Endothelial cell of umbilical vein (primary cell): ENCODE results near the gene EHD2. TPM values are rescaled to one million over a fixed set of nuclear protein-coding genes. Genes with fewer than 3 reads are reported as not detected.

ENCODE experiments used
- BruUV-seq: library from RNA; stranded (reverse); fragments of 400-500 nt; replicated peaks from 2 replicates; lab custom pipeline; 2021; lab: Mats Ljungman, UMichigan
- CTCF ChIA-PET: fragments of 300-600, 350-600 bp; sonication (Branson Sonifier 250); formaldehyde crosslinking; loops from one replicate; lab custom pipeline; 2021; ENCODE audit warnings: antibody characterized with exemption, inconsistent platforms; lab: Charles Lee
- POLR2A ChIA-PET: fragments of 300-600, 350-600 bp; sonication (Branson Sonifier 250); formaldehyde crosslinking; loops from one replicate; lab custom pipeline; 2021; ENCODE audit warnings: antibody characterized with exemption, inconsistent platforms; lab: Charles Lee
- DNase-seq: peaks from one replicate; pipeline ENCODE4 v3.0.0-alpha.2; 2011; ENCODE audit warnings: low read depth, low spot score
- FAIRE-seq: peaks from 2 replicates; lab custom pipeline; 2011; peaks lifted over from hg19 to GRCh38; lab: Jason Lieb, UNC
- H2AFZ ChIP-seq: 2 replicates; pipeline ENCODE4 v1.6.0; 2012; ENCODE audit warnings: low read depth, low read length, control low read depth, inconsistent platforms
- H3K27ac ChIP-seq: 2 replicates; pipeline ENCODE4 v1.5.1; 2011; ENCODE audit warnings: low read depth, mild to moderate bottlenecking, control low read depth, low read length, moderate library complexity; ENCODE audit not compliant: insufficient read depth
- H3K27me3 ChIP-seq, 2 experiments: 2 replicates each; pipeline versions ENCODE4 v1.6.0 to v1.6.1; 2011; ENCODE audit warnings: low read length in 2 of 2, mixed read lengths in 1 of 2; ENCODE audit not compliant: control insufficient read depth in 2 of 2, insufficient read depth in 2 of 2
- H3K36me3 ChIP-seq, 2 experiments: 2 replicates in 1 of 2; 3 replicates in 1 of 2; pipeline ENCODE4 v1.5.1; 2011; ENCODE audit warnings: low read length in 2 of 2, mild to moderate bottlenecking in 1 of 2, moderate library complexity in 1 of 2; ENCODE audit not compliant: control insufficient read depth in 2 of 2, insufficient read depth in 2 of 2; ENCODE audit errors: extremely low read depth in 1 of 2
- H3K4me1 ChIP-seq: 3 replicates; pipeline ENCODE4 v1.5.1; 2011; ENCODE audit warnings: mild to moderate bottlenecking, low read length; ENCODE audit not compliant: control insufficient read depth, insufficient read depth; ENCODE audit errors: extremely low read depth
- H3K4me2 ChIP-seq: 2 replicates; pipeline ENCODE4 v1.6.1; 2011; ENCODE audit warnings: low read length, control low read depth, mixed read lengths; ENCODE audit not compliant: insufficient read depth
- H3K4me3 ChIP-seq, 3 experiments: fragments of 200-600 bp in 1 of 3; sonication (generic), shearing (Covaris generic) in 1 of 3; replicated peaks in 1 of 3; 2 replicates each; pipeline ENCODE4 v1.5.1; 2011 to 2016; ENCODE audit warnings: control low read depth in 3 of 3, low read length in 3 of 3, mild to moderate bottlenecking in 2 of 3, inconsistent platforms in 1 of 3, low read depth in 1 of 3, moderate library complexity in 1 of 3; ENCODE audit not compliant: insufficient read depth in 1 of 3
- H3K79me2 ChIP-seq: 2 replicates; pipeline ENCODE4 v1.6.0; 2012; ENCODE audit warnings: low read length, inconsistent platforms; ENCODE audit not compliant: control insufficient read depth, insufficient read depth
- H3K9ac ChIP-seq: replicated peaks from 2 replicates; pipeline ENCODE3; 2011; ENCODE audit warnings: low read length, control low read depth; ENCODE audit not compliant: insufficient read depth; ENCODE audit errors: extremely low read depth
- H3K9me1 ChIP-seq: replicated peaks from 3 replicates; pipeline ENCODE4 v1.6.0; 2011; ENCODE audit warnings: mild to moderate bottlenecking, low read length; ENCODE audit not compliant: control insufficient read depth, insufficient read depth; ENCODE audit errors: extremely low read depth
- H3K9me3 ChIP-seq: replicated peaks from 2 replicates; pipeline ENCODE4 v1.5.1; 2012; ENCODE audit warnings: low read length, inconsistent platforms; ENCODE audit not compliant: control insufficient read depth, insufficient read depth
- H4K20me1 ChIP-seq: replicated peaks from 2 replicates; pipeline ENCODE3; 2011; ENCODE audit warnings: mild to moderate bottlenecking, low read length; ENCODE audit not compliant: control insufficient read depth, insufficient read depth; ENCODE audit errors: extremely low read depth
- CTCF ChIP-seq, 2 donors: IDR thresholded peaks; 1 replicate in 1 of 2; 2 replicates in 1 of 2; pipeline ENCODE4 v1.5.1; 2011; ENCODE audit warnings: low read length in 2 of 2, mild to moderate bottlenecking in 2 of 2, moderate library complexity in 2 of 2, control low read depth in 1 of 2, inconsistent platforms in 1 of 2, low read depth in 1 of 2; ENCODE audit not compliant: insufficient read depth in 1 of 2; ENCODE audit errors: extremely low read depth in 1 of 2
- EZH2 ChIP-seq: IDR thresholded peaks from 2 replicates; pipeline ENCODE4 v1.6.1; 2012; ENCODE audit warnings: borderline replicate concordance, low read depth, mild to moderate bottlenecking, moderate library complexity, low read length, inconsistent platforms; ENCODE audit not compliant: severe bottlenecking
- FOS ChIP-seq: IDR thresholded peaks from 2 replicates; pipeline ENCODE4 v1.6.1; 2011; ENCODE audit warnings: mild to moderate bottlenecking, low read length, moderate library complexity, borderline replicate concordance; ENCODE audit not compliant: insufficient read depth
- GATA2 ChIP-seq: IDR thresholded peaks from 2 replicates; pipeline ENCODE4 v1.7.0; 2011; ENCODE audit warnings: low read depth, mild to moderate bottlenecking, moderate library complexity, mixed read lengths, low read length; ENCODE audit not compliant: insufficient read length, insufficient read depth
- JUN ChIP-seq: IDR thresholded peaks from 2 replicates; pipeline ENCODE4 v1.6.1; 2011; ENCODE audit warnings: borderline replicate concordance, low read depth; ENCODE audit not compliant: insufficient read length, insufficient read depth
- MAX ChIP-seq: IDR thresholded peaks from 2 replicates; pipeline ENCODE4 v1.6.1; 2011; ENCODE audit not compliant: insufficient read depth, insufficient read length
- MYC ChIP-seq: IDR thresholded peaks from one replicate; pipeline ENCODE4 v1.6.1; 2011; ENCODE audit warnings: mild to moderate bottlenecking, low read depth, low read length
- POLR2A ChIP-seq: IDR thresholded peaks from 2 replicates; pipeline ENCODE4 v1.6.1; 2012; ENCODE audit warnings: low read depth, mild to moderate bottlenecking, control low read depth, low read length
- POLR2AphosphoS5 ChIP-seq: IDR thresholded peaks from 2 replicates; pipeline ENCODE4 v1.6.1; 2012; ENCODE audit warnings: low read depth, mild to moderate bottlenecking, control low read depth, low read length, moderate library complexity; ENCODE audit not compliant: insufficient read depth
- dilution Hi-C: fragments of 300-500 bp; cut with MboI; formaldehyde crosslinking; loops from one replicate; pipeline ENCODE4 v1.15.0; 2019; ENCODE audit warnings: low sequenced_read_pairs; ENCODE audit not compliant: extremely low pct_ligation_motif_present
- intact Hi-C: fragments of 100-400 bp; cut with micrococcal nuclease; formaldehyde crosslinking; loops from one replicate; pipeline ENCODE4 v1.10.0; 2022
- polyA plus RNA-seq, 4 experiments: library from polyadenylated mRNA; depleted of rRNA in 3 of 4; stranded (reverse) in 3 of 4; unstranded in 1 of 4; fragments of >200 nt; gene quantifications; 2 replicates each; pipeline versions ENCODE4 v1.2.1 to v1.2.3, GENCODE V29; 2011 to 2012; ENCODE audit warnings: missing spikeins in 1 of 4
- total RNA-seq: library from RNA; stranded (reverse); gene quantifications from 2 replicates; pipeline ENCODE4 v1.2.3, GENCODE V29; 2021

The EHD2 gene
- total and polyA plus RNA-seq, 2 donors (not counting 3 experiments of a cell fraction or from before 2014, with no cell fraction given), result 110 to 220 TPM

GRCh38 chr19:47687906-47688305 is 25.3 kb upstream of the EHD2 start:
- Histone ChIP-seq H3K4me2 (no peak overlapping the region), H3K79me2 (no peaks in the 10 kb centered on the region), H3K4me1 (peaks cover 3% of the 10 kb centered on the region), H3K9ac (no peak overlapping the region), H3K27ac (no peak overlapping the region), H2AFZ (no peak overlapping the region), H3K9me3 (no peaks in the 10 kb centered on the region), H3K4me3 (no peak overlapping the region), H3K27me3 (no peaks in the 10 kb centered on the region), H3K9me1 (no peaks in the 10 kb centered on the region), H4K20me1 (no peaks in the 10 kb centered on the region), H3K36me3 (peaks cover 2 to 10% of the 10 kb centered on the region in 2 experiments)
- CTCF ChIA-PET, result interaction anchor here (1.7 to 2.1 kb wide), 3 partner anchors 19 to 251 kb away, joined by 6 to 9 read pairs (median 8); no protein-coding TSS in a partner anchor
- TF ChIP-seq MAX (no peak), FOS (no peak), GATA2 (no peak), POLR2AphosphoS5 (no peak), CTCF (IDR thresholded peaks at IDR 0.05; ENCODE audit: extremely low read depth in 1 of 2, insufficient read depth in 1 of 2, low read depth in 1 of 2, low read length in 2 of 2) (no peak), EZH2 (no peak), MYC (no peak), POLR2A (no peak), JUN (no peak)
- FAIRE-seq (no peak), DNase-seq (no peak)
- dilution Hi-C loops, result no loop called here
- POLR2A ChIA-PET, result no interaction called here
- intact Hi-C loops, result no loop called here
- no TSS peak for BruUV-seq
